MM.1S (cell line): ENCODE results near the gene TOM1.

Source experiments
- CTCF ChIP-seq: fragments of 300-600 bp; sonication (generic); IDR thresholded peaks from 2 replicates; pipeline ENCODE4 v1.5.1; 2016; ENCODE audit warnings: antibody characterized with exemption, low read length, mixed read lengths
- EZH2 ChIP-seq: fragments of 300-600 bp; sonication (generic); optimal IDR thresholded peaks from 2 replicates; pipeline ENCODE3; 2017; ENCODE audit warnings: low read depth, mild to moderate bottlenecking, antibody characterized with exemption, low read length, mixed read lengths
- EZH2phosphoT487 ChIP-seq: fragments of 300-600 bp; sonication (generic); IDR thresholded peaks from 2 replicates; pipeline ENCODE4 v1.6.1; 2018; ENCODE audit warnings: antibody characterized with exemption, low read length

DNA sequence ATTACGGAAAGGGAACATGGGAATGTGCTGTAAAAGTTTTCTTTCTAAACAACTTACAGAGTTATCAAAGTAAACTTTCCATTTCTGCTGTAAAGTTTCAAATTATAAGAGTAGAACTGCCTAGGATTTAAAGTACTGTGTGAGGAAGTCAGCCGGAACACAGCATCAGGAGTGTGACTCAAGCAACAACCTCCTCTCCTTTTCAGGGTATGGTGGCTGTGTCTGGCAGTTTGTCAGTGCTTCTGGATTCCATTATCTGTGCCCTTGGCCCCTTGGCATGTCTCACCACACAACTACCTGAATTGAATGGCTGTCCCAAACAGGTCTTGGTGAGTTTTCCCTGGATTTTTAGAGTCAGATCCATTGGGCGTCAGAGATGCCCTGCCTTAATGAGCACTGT, 6.9 kb upstream of the TOM1 start:
- no peak for TF ChIP-seq CTCF
- TF ChIP-seq EZH2 = no peak
- TF ChIP-seq EZH2phosphoT487 = no peak
